ENCODE results near the gene LIPH. TPM values are rescaled to one million over a fixed set of nuclear protein-coding genes. Genes with fewer than 3 reads are reported as not detected.

The LIPH gene
- total RNA-seq, 1 donor from 2014 or later = 0.07 TPM

GRCh38 chr3:185504636-185505035 lies 47.8 kb downstream of the LIPH start:
- DNase-seq (ENCODE audit: low spot score in 2 of 2, unreplicated experiment in 2 of 2) = no peak
- no peaks in the 10 kb centered on the region for H3K4me1 Mint-ChIP-seq
- TF ChIP-seq CTCF (IDR thresholded peaks at IDR 0.05; ENCODE audit: unreplicated experiment) = no peak
- H3K27ac Mint-ChIP-seq = no peak overlapping the region
- no peak overlapping the region for H3K4me3 Mint-ChIP-seq
- H3K9me3 Mint-ChIP-seq = no peaks in the 10 kb centered on the region
- peaks cover 49% of the 10 kb centered on the region for H3K27me3 Mint-ChIP-seq (ENCODE audit: low read depth)
- no peaks in the 10 kb centered on the region for H3K36me3 Mint-ChIP-seq

GRCh38 chr3:185503521-185503920 lies 48.9 kb downstream of the LIPH start:
- Mint-ChIP-seq H3K4me1 (no peaks in the 10 kb centered on the region), H3K9me3 (no peaks in the 10 kb centered on the region), H3K4me3 (no peak overlapping the region), H3K36me3 (no peaks in the 10 kb centered on the region), H3K27me3 (ENCODE audit: low read depth) (peaks cover 51% of the 10 kb centered on the region), H3K27ac (no peak overlapping the region)
- TF ChIP-seq CTCF (IDR thresholded peaks at IDR 0.05; ENCODE audit: unreplicated experiment) = no peak
- DNase-seq (ENCODE audit: low spot score in 2 of 2, unreplicated experiment in 2 of 2) = no peak

- DNase-seq (ENCODE audit: low spot score in 2 of 2, unreplicated experiment in 2 of 2) = no peak
- no peaks in the 10 kb centered on the region for H3K9me3 Mint-ChIP-seq
- H3K36me3 Mint-ChIP-seq = no peaks in the 10 kb centered on the region
- H3K4me3 Mint-ChIP-seq = no peak overlapping the region
- no peak for TF ChIP-seq CTCF (IDR thresholded peaks at IDR 0.05; ENCODE audit: unreplicated experiment)
- H3K4me1 Mint-ChIP-seq = peaks cover 3% of the 10 kb centered on the region
- peaks cover 48% of the 10 kb centered on the region for H3K27me3 Mint-ChIP-seq (ENCODE audit: low read depth)
- no peak overlapping the region for H3K27ac Mint-ChIP-seq
Measured at GRCh38 chr3:185502987-185503386, 49.4 kb downstream of the LIPH start.

GRCh38 chr3:185498503-185499396 lies 53.6 kb downstream of the LIPH start, which contains the start of gene TMEM41A:
TMEM41A (minus strand) TSS chr3:185499035; CDS start chr3:185498961, 74 bp downstream.
- Mint-ChIP-seq H3K4me1 (peaks cover 10% of the 10 kb centered on the region), H3K4me3 (peak within 1 kb of the TSS; percentile 96), H3K27me3 (ENCODE audit: low read depth) (peaks cover 27% of the 10 kb centered on the region), H3K36me3 (peaks cover 16% of the 10 kb centered on the region), H3K9me3 (no peaks in the 10 kb centered on the region), H3K27ac (peak within 1 kb of the TSS; percentile 96)
- TF ChIP-seq CTCF (IDR thresholded peaks at IDR 0.05; ENCODE audit: unreplicated experiment) = no peak
- DNase-seq (ENCODE audit: low spot score in 2 of 2, unreplicated experiment in 2 of 2) = peak; percentile 89 to 96

- H3K27ac Mint-ChIP-seq = no peak overlapping the region
Measured at GRCh38 chr3:185490241-185490640, 62.1 kb downstream of the LIPH start.

More at GRCh38 chr3:185490241-185490640, 62.1 kb downstream of the LIPH start:
- H3K9me3 Mint-ChIP-seq = no peaks in the 10 kb centered on the region
- H3K27me3 Mint-ChIP-seq (ENCODE audit: low read depth) = no peaks in the 10 kb centered on the region
- no peak overlapping the region for H3K4me3 Mint-ChIP-seq
- no peak for TF ChIP-seq CTCF (IDR thresholded peaks at IDR 0.05; ENCODE audit: unreplicated experiment)
- H3K4me1 Mint-ChIP-seq = no peaks in the 10 kb centered on the region
- peaks cover 27% of the 10 kb centered on the region for H3K36me3 Mint-ChIP-seq
- no peak for DNase-seq (ENCODE audit: low spot score in 2 of 2, unreplicated experiment in 2 of 2)

Measured in mesothelial cell of epicardium (in vitro differentiated cells).